Thymus (tissue), 2 donors: Measurements from ENCODE around the gene IL6R. TPM values are rescaled to one million over a fixed set of nuclear protein-coding genes. Genes with fewer than 3 reads are reported as not detected.

ENCODE experiments used
- polyA plus RNA-seq: library from polyadenylated mRNA; stranded (reverse); fragments of 200-250 nt; gene quantifications from one replicate; pipeline ENCODE4 v1.2.3, GENCODE V29; 2013
- total RNA-seq: library from RNA; stranded (reverse); fragments of 120-200 nt; gene quantifications from one replicate; pipeline ENCODE4 v1.2.4, GENCODE V29; 2013
- donor health status: healthy.

Gene IL6R
- total and polyA plus RNA-seq, 2 donors: 10.3 to 10.5 TPM

Other genes starting within 250 kb of the IL6R start
- gene TPM3, start 213.2 kb upstream of the IL6R start, total RNA-seq: 315 TPM
- 304 TPM for gene TPM3, start 213.2 kb upstream of the IL6R start, polyA plus RNA-seq
- gene CFAP141, start 199.0 kb upstream of the IL6R start, total RNA-seq: not detected
- not detected for gene CFAP141, start 199.0 kb upstream of the IL6R start, polyA plus RNA-seq
- gene UBAP2L, start 184.4 kb upstream of the IL6R start, total RNA-seq: 30.5 TPM
- gene UBAP2L, start 184.4 kb upstream of the IL6R start, polyA plus RNA-seq: 50.1 TPM
- gene HAX1, start 132.7 kb upstream of the IL6R start, total RNA-seq: 120 TPM
- 113 TPM for gene HAX1, start 132.7 kb upstream of the IL6R start, polyA plus RNA-seq
- 0.05 TPM for gene AQP10, start 84.2 kb upstream of the IL6R start, total RNA-seq
- 0.09 TPM for gene AQP10, start 84.2 kb upstream of the IL6R start, polyA plus RNA-seq
- 23.0 TPM for gene ATP8B2, start 79.8 kb upstream of the IL6R start, total RNA-seq
- 15.5 TPM for gene ATP8B2, start 79.8 kb upstream of the IL6R start, polyA plus RNA-seq
- 0.47 TPM for gene TDRD10, start 96.9 kb downstream of the IL6R start, total RNA-seq
- gene TDRD10, start 96.9 kb downstream of the IL6R start, polyA plus RNA-seq: 12.2 TPM
- 2.7 TPM for gene SHE, start 97.1 kb downstream of the IL6R start, total RNA-seq
- 7.6 TPM for gene SHE, start 97.1 kb downstream of the IL6R start, polyA plus RNA-seq
- 33.0 TPM for gene UBE2Q1, start 153.3 kb downstream of the IL6R start, total RNA-seq
- 49.4 TPM for gene UBE2Q1, start 153.3 kb downstream of the IL6R start, polyA plus RNA-seq
- gene CHRNB2, start 162.4 kb downstream of the IL6R start, total RNA-seq: 0.05 TPM
- 0.21 TPM for gene CHRNB2, start 162.4 kb downstream of the IL6R start, polyA plus RNA-seq
- gene ADAR, start 202.8 kb downstream of the IL6R start, total RNA-seq: 92.8 TPM
- 49.7 TPM for gene ADAR, start 202.8 kb downstream of the IL6R start, polyA plus RNA-seq